Loucy (cell line): ENCODE results near the gene PPIL3.

Experiments used
- CTCF ChIP-seq: fragments of 200-600 bp; sonication (generic); conservative IDR thresholded peaks from 2 replicates; pipeline ENCODE4 v1.5.1; 2014; ENCODE audit warnings: mild to moderate bottlenecking, antibody characterized with exemption, low read length
- EZH2phosphoT487 ChIP-seq: fragments of 200-600 bp; IDR thresholded peaks from 2 replicates; pipeline ENCODE4 v1.6.1; 2018; ENCODE audit warnings: antibody characterized with exemption, mild to moderate bottlenecking, moderate library complexity, borderline replicate concordance

- TF ChIP-seq CTCF (no peak), EZH2phosphoT487 (no peak)
These were observed 33.6 kb upstream of the PPIL3 start for GRCh38 chr2:200922439-200922838.
